Ectodermal cell (in vitro differentiated cells): ENCODE measurements around the gene MYCL.
"Not testable (repeated sequence)": the region's sequence is repeated elsewhere in the genome, so short reads cannot be mapped to it uniquely, and the experiment has no call there.

ENCODE experiments used
- H3K27ac ChIP-seq: 2 replicates; pipeline ENCODE4 v1.7.0; 2013; ENCODE audit warnings: mild to moderate bottlenecking, low read depth, low read length; ENCODE audit not compliant: insufficient read depth, poor library complexity, severe bottlenecking
- H3K27me3 ChIP-seq: 2 replicates; pipeline ENCODE4 v1.7.0; 2013; ENCODE audit warnings: mild to moderate bottlenecking, low read length; ENCODE audit not compliant: insufficient read depth, control insufficient read depth, poor library complexity, severe bottlenecking
- H3K36me3 ChIP-seq: one replicate; pipeline ENCODE4 v1.7.0; 2013; ENCODE audit warnings: low read length; ENCODE audit not compliant: control insufficient read depth, insufficient read depth
- H3K4me1 ChIP-seq: one replicate; pipeline ENCODE4 v1.7.0; 2013; ENCODE audit warnings: low read length; ENCODE audit not compliant: control insufficient read depth, insufficient read depth
- H3K4me3 ChIP-seq: 2 replicates; pipeline ENCODE4 v1.7.0; 2013; ENCODE audit warnings: low read depth, low read length, control low read depth; ENCODE audit not compliant: insufficient read depth
- H3K9me3 ChIP-seq: 2 replicates; pipeline ENCODE4 v1.7.0; 2013; ENCODE audit warnings: mild to moderate bottlenecking, low read length, moderate library complexity; ENCODE audit not compliant: control insufficient read depth
- WGBS, 2 experiments: methylation state at CpG; one replicate each; pipeline ENCODE4 v1.1.7; 2013; ENCODE audit warnings: missing lambda C conversion rate in 2 of 2; 5-methylcytosine and 5-hydroxymethylcytosine counted together

MYCL gene

GRCh38 chr1:39917825-39918224, 16.1 kb upstream of the MYCL start:
- WGBS, 2 experiments = 86 to 91% methylated on average over 2 of the region's 2 CpGs

GRCh38 chr1:39915499-39916129, 13.9 kb upstream of the MYCL start:
- Histone ChIP-seq H3K27me3 (no peaks in the 10 kb centered on the region), H3K36me3 (no peaks in the 10 kb centered on the region), H3K9me3 (no peaks in the 10 kb centered on the region), H3K27ac (no peak overlapping the region), H3K4me1 (no peaks in the 10 kb centered on the region), H3K4me3 (no peak overlapping the region)
- WGBS, 2 experiments = 91% methylated on average over 6 of the region's 6 CpGs

More at GRCh38 chr1:39917825-39918224, 16.1 kb upstream of the MYCL start:
- Histone ChIP-seq H3K27ac (no peak overlapping the region), H3K4me1 (peaks cover 6% of the 10 kb centered on the region), H3K27me3 (peaks cover 18% of the 10 kb centered on the region), H3K4me3 (no peak overlapping the region), H3K36me3 (no peaks in the 10 kb centered on the region), H3K9me3 (no peaks in the 10 kb centered on the region)

DNA sequence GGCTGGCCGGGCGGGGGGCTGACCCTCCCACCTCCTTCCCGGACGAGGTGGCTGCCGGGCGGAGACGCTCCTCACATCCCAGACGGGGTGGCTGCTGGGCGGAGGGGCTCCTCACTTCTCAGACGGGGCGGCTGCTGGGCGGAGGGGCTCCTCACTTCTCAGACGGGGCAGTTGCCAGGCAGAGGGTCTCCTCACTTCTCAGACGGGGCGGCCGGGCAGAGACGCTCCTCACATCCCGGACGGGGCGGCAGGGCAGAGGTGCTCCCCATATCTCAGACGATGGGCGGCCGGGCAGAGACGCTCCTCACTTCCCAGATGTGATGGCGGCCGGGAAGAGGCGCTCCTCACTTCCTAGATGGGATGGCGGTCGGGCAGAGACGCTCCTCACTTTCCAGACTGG, 11.4 kb upstream of the MYCL start:
- not testable (repeated sequence) for H3K27ac ChIP-seq, H3K9me3 ChIP-seq, H3K36me3 ChIP-seq, H3K4me1 ChIP-seq, H3K4me3 ChIP-seq, H3K27me3 ChIP-seq
- WGBS, 2 experiments = 93 to 94% methylated on average over 26 to 30 of the region's 30 CpGs

DNA sequence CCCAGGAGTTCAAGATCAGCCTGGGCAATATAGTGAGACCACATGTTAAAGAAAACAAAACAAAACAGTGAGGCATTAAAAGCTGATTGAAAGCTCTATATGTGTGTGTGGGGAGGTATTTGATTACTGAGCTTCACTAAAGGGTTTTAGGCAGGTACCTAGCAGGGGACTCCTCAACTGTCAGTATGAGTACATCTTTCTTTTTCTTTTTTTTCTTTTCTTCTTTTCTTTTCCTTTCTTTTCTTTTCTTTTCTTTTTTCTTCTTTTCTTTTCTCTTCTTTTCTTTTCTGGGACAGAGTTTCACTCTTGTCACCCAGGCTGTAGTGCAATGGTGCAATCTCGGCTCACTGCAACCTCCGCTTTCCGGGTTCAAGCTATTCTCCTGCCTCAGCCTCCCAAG, 8.5 kb upstream of the MYCL start:
- no peak overlapping the region for H3K27ac ChIP-seq
- H3K27me3 ChIP-seq = no peaks in the 10 kb centered on the region
- no peak overlapping the region for H3K4me3 ChIP-seq
- H3K9me3 ChIP-seq = no peaks in the 10 kb centered on the region
- H3K4me1 ChIP-seq = no peaks in the 10 kb centered on the region
- no peaks in the 10 kb centered on the region for H3K36me3 ChIP-seq
- WGBS, 2 experiments = 91 to 97% methylated on average over 3 of the region's 3 CpGs

DNA sequence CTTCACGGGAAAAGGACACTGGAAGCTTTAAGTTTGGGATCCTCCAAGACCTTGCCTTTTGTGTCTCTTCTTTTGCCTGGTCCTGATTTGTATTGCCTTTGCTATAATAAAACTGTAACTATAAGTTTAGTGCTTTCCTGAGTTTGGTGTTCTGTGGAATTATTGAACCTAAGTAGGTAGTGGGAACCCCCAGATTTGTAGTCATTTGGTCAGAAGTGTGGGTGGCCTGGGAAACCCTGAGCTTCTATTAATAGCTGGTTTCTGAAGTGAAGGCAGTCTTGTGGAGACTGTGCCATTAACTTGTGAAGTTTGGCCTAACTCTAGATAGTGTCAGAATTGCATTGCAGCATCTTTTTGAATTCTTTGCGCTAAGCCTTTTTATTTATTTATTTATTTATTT, 6.8 kb upstream of the MYCL start:
- H3K36me3 ChIP-seq = no peaks in the 10 kb centered on the region

DNA sequence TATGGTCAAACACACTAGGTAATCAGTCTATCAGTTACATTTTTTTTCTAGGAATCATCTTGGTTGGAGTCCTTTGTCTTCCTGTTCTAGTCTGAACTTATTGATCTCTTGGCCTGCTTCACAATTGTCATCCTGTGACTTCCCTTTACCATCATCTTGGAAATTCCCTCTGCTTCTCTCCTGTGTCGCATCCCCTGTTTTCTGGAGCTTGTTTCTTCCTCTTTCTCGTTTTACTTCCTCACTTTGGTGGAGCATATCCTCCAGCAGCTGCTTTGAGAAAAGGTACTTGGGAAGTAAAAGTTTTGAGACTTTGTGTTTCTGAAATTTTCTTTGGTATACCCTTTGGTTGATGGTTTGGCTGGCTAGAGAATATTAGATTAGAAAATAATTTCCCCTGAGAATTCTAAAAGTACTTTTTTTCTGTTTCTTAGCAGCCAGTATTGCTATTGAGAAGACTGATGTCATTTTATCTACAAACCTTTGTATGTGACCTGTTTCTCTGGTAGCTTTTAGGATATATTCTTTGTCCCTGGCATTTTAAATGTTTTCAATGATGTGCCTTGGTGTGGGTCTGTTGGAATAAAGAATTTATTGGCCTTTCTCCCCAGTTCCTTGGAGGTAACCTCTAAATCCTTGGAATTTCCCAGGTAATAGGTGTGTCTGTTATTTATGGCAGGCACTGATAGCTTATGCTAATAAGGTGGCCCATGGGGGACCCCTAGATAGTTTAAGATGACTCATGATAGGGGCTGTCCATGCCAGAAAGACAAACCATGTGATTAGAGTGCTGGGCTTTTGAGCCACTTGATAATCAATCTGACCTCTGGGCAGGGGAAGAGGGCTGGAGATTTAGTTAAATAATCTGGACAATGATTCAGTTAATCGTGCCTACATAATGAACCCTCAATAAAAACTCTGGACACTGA, 6.1 kb upstream of the MYCL start:
- 96 to 100% methylated on average over 2 to 3 of the region's 3 CpGs for WGBS, 2 experiments
- Histone ChIP-seq H3K4me3 (no peak overlapping the region), H3K27ac (no peak overlapping the region), H3K36me3 (no peaks in the 10 kb centered on the region), H3K9me3 (no peaks in the 10 kb centered on the region), H3K27me3 (peaks cover 10% of the 10 kb centered on the region), H3K4me1 (no peaks in the 10 kb centered on the region)

More for the DNA sequence above, 6.8 kb upstream of the MYCL start:
- Histone ChIP-seq H3K4me3 (no peak overlapping the region), H3K27ac (no peak overlapping the region), H3K9me3 (no peaks in the 10 kb centered on the region), H3K4me1 (no peaks in the 10 kb centered on the region), H3K27me3 (peaks cover 3% of the 10 kb centered on the region)
- WGBS, 2 experiments = 93 to 100% methylated on average over 1 of the region's 2 CpGs

DNA sequence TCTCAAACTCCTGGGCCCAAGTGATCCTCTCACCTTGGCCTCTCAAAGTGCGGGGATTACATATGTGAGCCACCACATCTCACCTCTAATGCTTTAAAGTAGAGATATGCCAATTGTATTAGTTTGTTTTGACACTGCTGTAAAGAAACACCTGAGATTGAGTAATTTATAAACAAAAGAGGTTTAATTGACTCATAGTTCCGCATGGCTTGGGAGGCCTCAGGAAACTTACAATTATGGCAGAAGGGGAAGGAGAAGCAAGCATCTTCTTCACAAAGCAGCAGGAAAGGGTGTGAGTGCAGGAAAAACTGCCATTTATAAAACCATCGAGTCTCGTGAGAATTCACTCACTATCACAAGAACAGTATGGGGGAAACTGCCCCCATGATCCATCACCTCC, 3.5 kb upstream of the MYCL start:
- Histone ChIP-seq H3K27ac (no peak overlapping the region), H3K36me3 (no peaks in the 10 kb centered on the region), H3K27me3 (peaks cover 20% of the 10 kb centered on the region), H3K9me3 (no peaks in the 10 kb centered on the region), H3K4me3 (no peak overlapping the region), H3K4me1 (no peaks in the 10 kb centered on the region)
- 93 to 96% methylated on average over 4 of the region's 4 CpGs for WGBS, 2 experiments

GRCh38 chr1:39902460-39902807, 717 bp upstream of the MYCL start:
- Histone ChIP-seq H3K36me3 (no peaks in the 10 kb centered on the region), H3K27ac (no peak overlapping the region), H3K27me3 (peaks cover 20% of the 10 kb centered on the region), H3K9me3 (no peaks in the 10 kb centered on the region), H3K4me1 (peaks cover 12% of the 10 kb centered on the region), H3K4me3 (peak overlapping the region; percentile 81)
- 17 to 24% methylated on average over 13 of the region's 13 CpGs for WGBS, 2 experiments

DNA sequence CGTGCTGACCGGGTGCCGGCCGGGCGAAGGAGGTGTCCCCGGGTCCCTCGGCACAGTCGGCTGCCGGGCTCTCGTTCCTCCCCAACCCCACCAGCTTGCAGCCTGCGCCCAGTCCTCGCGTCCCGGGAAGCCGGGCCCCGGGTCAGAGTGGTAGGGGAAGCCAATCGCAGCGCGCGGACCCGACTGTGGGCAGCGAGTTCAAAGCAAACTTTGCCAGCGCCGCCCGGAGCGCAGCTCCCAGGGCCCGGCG, 328 bp downstream of the MYCL start:
- 0 to 1% methylated on average over 28 of the region's 28 CpGs for WGBS, 2 experiments
- Histone ChIP-seq H3K9me3 (no peaks in the 10 kb centered on the region), H3K27me3 (peaks cover 20% of the 10 kb centered on the region), H3K36me3 (no peaks in the 10 kb centered on the region), H3K4me3 (peak overlapping the region; percentile 81), H3K27ac (no peak overlapping the region), H3K4me1 (peaks cover 23% of the 10 kb centered on the region)

DNA sequence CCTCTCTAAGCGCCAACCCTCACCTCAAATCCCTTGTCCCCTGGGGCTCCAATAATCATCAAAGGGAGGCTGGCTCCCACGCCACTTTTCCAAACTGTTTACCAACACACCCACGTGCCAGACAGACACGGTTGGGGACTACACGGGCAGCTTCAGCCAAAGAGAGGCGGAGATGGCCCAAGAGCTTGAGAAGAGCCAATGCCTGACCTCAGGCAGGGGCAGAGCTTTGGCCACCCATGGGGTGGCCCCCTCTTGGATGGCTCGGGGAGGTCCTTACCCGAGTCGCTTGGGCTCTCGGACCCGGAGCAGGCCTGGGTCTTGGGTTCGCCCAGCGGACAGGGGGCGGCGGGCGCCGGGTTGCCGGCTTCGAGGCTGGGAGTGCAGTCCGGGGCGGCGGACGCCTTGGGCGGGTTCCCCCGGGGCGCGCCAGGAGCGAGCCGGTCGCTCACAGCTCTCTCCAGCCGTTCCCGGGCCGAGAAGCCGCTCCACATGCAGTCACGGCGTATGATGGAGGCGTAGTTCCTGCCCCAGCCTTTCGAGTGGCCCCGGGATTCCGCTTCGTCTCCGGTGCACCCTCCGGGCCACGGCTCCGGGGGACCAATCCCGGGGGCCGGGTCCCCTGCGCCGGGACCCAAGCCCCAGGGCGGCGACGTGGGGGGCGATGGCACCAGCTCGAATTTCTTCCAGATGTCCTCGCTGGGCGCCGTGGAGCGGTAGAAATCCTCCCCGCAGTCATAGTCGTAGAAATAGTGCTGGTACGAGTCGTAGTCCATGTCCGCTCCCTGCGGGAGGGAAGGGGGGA, 854 bp downstream of the MYCL start:
- H3K4me1 ChIP-seq = peaks cover 28% of the 10 kb centered on the region
- WGBS, 2 experiments = 0% methylated on average over 64 of the region's 64 CpGs
- H3K9me3 ChIP-seq = no peaks in the 10 kb centered on the region
- no peak overlapping the region for H3K27ac ChIP-seq
- H3K27me3 ChIP-seq = peaks cover 20% of the 10 kb centered on the region
- peak overlapping the region; percentile 81 for H3K4me3 ChIP-seq
- H3K36me3 ChIP-seq = no peaks in the 10 kb centered on the region
